Stimulated activated CD4-positive, alpha-beta T cell treated with anti-CD3 and anti-CD28 coated beads, Interleukin-1b, Interleukin-23, amount 100 ng/mL, for 48 hours (primary cell): ENCODE results near the gene CHP2.
"Not testable (repeated sequence)": the region's sequence is repeated elsewhere in the genome, so short reads cannot be mapped to it uniquely, and the experiment has no call there.

Source experiments
- DNase-seq: peaks from one replicate; pipeline ENCODE4 v3.0.0-alpha.2; 2020

Gene CHP2

DNA sequence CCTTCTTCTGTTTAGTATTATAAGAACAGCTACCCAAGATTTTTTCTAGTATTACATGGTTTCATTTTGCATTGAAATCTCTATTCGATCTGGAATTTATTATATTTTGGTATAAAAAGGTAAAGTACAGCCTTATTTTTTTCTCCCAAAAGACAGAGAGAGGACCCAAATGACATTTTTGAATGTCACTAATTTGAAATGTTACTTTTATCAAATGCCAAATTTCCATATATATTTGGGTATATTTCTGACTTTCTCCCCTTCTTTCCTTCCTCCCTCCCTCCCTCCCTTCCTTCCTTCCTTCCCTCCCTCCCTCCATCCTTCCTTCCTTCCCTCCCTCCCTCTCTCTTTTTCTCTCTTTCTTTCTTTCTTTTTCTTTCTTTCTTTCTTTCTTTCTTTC is 6.2 kb upstream of the CHP2 start:
- DNase-seq = no peak

DNA sequence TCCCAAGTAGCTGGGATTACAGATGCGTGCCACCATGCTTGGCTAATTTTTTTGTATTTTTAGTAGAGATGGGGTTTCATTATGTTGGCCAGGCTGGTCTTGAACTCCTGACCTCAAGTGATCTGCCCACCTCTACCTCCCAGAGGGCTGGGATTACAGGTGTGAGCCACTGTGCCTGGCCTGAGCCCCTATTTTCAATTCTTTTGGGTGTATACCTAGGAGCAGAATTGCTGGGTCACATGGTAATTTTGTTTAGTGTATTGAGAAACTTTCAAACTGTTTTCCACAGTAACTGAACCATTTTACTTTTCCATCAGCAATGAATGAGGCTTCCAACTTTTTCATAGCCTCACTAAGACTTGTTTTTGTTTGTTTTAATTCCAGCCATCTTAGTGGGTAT is 3.8 kb upstream of the CHP2 start:
- DNase-seq = not testable (repeated sequence)

DNA sequence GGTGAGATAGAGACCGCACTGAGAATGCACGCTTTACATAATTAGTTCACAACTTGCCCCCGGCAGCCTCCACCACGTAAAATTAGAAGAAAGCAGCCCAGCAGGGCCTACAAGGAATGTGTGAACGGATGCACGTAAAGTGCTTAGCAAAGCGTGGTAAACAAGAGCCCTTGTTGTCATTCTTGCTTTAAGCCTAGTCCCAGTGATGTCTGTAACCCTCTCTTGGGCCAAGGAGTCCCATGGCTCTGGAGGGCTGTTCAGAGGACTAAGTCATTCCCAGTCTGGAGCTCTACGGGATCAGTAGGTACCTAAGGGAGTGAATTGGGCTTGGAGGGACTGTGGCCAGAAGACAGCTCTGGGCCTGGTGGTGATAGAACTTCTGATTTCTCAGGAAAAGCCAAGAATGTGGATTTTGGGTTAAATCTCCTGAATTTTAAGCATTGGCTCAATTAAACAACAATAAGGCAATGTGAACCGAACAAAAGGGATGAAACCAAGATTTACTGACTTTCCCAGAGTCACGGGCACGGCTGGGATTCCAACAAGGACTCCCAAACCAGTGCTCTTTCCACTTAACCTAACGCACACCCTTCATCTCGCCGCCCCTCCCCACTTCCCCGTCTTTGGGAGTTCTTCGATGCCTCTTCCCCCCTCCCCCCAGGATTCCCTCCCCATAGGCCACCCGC is 775 bp upstream of the CHP2 start:
- DNase-seq = no peak

DNA sequence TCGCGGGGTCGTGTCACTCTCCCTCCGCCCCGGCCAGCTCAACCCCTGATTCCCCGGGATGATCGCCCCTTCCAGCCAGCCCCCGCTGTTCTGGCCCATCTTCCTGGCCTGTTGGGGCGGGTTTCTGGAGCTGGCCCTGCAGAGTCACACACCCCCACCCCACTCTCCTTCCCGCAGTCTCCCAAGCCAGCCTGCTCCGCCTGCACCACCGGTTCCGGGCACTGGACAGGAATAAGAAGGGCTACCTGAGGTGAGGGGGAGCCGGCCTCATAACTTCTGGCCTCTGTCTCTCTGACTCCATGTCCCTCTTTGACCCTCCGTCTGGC is 621 bp downstream of the CHP2 start:
- DNase-seq = no peak

DNA sequence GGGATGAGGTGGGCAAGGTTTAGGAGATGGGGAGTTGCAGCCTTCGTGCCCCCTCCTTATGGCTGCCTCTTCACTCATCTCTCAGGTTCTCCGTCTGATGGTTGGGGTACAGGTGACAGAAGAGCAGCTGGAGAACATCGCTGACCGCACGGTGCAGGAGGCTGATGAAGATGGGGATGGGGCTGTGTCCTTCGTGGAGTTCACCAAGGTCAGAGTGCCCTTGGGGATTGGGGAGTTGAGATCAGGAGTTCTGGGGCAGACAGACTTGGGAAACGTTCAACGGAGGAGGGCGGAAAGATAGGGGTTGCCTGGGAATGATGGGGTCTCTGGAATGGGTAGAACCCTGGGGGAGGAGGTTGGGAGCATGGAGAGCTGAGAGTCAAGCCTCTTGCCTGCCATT is 2.3 kb downstream of the CHP2 start:
- no peak for DNase-seq

DNA sequence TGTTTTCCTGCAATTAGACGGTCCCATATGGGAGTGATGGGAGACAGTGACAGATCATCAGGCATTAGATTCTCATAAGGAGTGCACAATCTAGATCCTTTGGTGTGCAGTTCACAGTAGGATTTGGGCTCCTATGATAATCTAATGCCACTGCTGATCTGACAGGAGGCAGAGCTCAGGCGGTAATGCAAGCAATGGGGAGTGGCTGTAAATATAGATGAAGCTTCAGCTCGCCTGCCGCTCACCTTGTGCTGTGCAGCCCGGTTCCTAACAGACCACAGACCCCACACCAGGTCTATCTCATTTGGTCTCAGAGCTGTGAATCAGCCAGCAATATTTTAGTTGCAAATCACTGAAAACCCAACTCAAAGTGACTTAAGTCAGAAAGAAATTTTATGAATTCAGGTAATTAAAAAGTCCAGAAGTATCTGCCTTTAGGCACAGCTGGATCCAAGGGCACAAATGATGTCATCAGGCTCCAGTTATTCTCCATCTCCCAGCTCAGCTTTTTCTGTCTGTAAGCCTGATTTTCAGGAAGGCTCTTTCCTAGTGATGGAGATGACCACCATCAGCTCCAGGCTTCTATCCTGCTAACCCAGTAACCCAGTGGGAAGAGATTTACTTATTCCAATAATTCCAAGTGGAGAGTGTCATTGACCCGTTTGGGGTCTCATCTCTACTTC is 3.3 kb downstream of the CHP2 start:
- DNase-seq = no peak

DNA sequence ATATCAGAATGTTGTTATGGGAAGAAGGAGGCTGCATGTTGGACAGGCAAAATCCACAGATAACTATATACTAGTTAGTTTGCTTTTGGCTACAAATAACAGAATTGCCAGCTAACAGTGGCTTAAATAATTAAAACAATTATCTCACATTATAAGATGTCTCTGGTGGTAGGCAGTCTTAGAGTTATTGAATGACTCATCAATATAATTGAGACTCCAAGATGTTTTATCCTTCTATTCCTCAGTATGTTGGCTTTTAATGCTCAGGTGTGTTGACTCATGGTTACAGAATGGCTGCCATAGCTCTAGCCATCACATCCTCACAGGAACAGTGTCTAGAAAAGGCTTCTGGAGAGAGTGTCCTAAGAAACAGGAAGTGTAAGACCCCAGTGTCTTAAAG is 11.1 kb downstream of the CHP2 start:
- no peak for DNase-seq

DNA sequence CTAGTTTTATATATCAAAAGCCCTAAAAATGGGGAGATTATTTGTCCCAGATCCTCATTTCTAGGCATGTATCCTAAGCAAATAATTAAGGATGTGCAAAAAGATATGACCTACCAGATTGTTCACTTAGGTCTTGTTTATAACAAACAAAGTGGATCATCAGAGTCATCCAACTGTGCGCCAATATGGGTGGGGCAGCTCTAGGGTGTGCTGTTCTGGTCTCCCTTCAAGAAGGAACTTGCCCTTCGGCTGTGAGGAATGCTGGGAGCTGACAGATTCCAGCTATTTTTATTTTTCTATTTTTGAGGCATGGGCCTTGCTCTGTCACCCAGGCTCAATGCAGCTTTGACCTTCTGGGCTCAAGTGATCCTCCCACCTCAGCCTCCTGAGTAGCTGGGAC is 13.8 kb downstream of the CHP2 start:
- no peak for DNase-seq

DNA sequence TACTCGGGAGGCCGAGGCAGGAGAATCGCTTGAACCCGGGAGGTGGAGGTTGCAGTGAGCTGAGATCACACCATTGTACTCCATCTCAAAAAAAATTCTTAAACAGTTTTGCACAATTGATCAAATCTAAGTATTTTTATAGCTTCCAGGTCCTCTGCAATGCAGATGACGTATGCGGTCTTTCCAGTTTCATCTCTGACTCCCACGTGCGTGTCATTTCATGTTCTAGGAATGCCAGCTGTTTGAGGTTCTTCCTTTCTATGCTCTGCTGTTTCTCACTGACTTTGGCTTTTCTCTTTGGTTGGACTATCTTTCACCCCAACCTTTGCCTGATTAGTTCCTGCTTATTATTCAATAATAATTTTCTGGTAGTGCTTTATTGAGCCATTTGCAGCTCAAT is 16.2 kb downstream of the CHP2 start:
- no peak for DNase-seq

DNA sequence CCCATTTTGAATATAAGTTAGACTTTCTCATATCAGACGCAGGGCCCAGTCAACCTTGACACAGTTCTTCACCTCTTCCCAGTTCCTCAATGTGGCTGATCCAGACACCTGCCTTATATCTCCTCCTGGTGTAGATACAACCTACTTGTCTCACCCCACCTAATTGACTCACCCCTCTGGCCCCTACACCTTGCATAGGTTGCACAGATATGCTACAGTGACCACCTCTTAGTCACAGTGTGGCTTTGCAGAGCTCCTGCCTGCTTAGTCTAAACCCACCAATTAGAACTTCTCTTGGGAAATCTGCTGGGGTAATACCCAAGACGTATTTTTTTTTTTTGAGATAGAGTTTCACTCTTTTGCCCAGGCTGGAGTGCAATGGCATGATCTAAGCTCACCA is 16.8 kb downstream of the CHP2 start:
- no peak for DNase-seq

DNA sequence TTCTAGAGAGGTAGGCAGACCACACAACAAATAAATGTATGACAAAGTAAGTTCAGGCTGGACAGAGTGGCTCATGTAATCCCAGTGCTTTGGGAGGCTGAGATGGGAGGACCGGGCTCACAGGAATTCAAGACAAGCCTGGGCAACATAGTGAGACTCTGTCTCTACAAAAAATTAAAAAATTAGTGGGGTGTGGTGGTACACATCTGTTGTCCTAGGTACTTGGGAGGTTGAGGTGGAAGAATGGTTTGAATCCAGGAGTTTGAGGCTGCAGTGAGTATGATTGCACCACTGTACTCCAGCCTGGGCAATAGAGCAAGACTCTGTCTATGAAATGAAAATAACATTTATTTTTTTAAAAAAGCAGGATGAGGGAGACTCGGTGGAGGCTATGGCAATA is 18.5 kb downstream of the CHP2 start:
- no peak for DNase-seq

DNA sequence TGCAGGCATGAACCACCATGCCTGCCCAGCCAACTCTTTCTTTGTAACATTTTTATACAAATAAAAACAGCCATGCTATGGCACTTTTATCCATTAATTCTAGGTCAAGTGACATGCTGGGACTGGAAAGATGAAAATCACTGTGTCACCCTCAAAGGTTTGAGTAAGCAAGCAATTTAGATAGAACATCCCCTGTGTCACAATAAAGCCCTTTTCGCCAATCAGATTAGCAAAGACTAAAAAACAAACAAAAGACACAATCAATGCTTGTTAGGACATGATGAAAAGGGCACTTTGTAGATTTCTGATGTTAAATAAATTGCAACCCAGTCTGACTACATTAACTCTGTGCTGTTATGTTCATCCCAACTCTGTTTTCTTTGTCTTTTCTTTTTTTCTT is 26.4 kb downstream of the CHP2 start:
- DNase-seq = no peak

DNA sequence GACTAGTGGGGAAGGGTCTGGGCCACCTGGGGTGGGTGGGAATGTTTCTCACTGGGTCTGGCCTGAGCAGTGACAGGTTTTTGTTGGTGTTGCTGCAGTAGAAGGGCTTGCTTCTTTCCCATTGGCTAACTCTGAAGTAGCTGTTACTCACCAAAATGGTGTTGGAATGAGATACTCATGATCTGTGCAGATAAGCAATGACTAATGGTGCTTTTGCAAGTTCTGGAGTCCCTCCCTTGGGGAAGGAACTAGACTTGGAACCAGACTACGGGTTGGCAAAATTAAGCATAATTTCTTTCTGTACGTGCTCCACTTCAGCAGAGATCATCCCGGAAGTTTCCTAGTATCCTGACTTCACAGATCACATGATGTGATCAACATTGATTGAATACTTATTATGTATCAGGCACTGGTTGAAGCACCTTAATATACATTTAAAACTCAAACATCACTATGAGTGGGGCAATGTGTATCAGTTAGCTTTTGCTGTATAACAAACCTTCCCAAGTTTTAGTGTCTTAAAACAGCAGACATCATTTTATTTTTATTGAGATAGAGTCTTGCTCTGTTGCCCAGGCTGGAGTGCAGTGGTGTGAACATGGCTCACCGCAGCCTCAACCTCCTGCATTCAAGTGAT is 30.1 kb downstream of the CHP2 start:
- DNase-seq = no peak

DNA sequence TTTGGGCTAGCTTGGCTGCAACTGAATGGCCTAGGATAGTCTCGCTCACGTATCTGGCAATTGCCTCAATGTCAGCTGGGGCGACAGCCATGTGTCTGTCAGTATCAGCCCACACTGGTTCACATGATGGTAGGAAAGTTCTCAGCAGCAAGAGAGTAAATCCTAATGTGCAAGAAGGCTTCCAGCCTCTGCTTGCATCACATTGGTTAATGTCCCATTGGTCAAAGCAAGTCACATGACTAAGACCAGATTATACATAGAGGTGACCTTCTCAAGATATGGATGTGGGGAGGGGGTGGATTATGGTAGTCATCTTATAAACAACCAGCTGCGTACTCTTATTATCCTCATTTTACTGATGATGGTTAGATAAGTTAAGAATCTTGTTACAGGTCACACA is 31.0 kb downstream of the CHP2 start:
- no peak for DNase-seq

DNA sequence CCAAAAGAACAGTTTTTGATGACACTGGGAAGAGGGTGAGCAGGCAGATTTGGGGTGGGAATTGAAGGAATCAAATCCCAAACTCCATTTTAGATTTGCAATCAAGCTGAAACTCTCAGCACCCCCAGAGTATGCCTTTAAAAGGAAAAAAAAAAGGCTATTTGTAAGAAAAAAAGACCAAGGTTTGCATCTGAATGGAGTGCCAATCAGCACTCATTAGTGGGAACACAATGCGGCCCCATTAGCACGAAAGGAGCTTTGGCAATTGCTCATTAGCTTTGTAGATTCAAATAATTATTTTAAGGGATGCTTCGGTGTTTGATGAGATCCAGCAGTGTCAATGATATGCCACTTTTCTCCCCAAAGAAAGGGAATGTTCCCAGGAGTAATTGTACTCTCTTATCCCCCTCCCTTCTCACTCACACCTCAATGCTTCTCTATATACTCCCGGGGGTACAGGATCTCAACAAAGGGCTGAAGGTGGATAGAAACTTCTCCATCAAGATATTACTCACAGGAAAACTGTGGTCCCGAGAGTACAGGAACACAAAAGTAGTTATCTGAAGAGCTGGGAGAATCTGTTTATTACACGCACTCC is 32.2 kb downstream of the CHP2 start:
- no peak for DNase-seq

DNA sequence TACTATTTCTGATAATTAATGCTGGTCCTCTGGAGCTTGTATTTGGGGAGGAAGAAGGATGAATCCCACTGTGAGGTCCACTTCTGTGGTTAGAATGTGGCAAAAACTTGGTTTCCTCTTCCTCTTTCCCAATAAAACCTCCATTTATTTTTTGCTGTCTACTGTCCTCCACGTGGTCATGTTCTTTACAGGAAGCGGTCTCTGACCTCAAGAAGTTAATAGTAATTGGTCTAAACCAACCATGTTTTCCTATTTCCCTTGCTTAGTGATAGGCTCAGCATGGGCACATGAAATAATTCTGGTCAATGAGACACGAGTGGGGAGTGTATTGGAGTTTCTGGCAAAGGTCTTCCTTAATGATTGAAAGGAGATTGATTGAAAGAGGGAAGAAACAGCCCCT is 33.9 kb downstream of the CHP2 start:
- no peak for DNase-seq

DNA sequence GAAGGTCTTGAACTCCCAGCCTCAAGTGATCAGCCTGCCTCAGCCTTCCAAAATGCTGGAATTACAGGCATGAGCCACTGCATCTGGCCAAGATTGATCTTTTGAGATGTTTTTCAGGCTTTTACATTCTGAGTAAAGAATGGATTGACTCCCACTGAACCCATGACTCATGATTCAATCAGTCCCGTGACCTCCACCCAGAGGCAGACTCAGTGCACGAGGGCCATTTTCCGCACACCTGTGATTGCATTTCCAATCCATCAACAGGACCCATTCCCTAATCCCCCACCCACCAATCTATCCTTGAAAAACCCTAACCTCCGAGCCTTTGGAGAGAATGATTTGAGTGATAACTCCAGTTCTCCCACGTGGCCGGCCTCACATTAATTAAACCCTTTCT is 40.6 kb downstream of the CHP2 start:
- no peak for DNase-seq

DNA sequence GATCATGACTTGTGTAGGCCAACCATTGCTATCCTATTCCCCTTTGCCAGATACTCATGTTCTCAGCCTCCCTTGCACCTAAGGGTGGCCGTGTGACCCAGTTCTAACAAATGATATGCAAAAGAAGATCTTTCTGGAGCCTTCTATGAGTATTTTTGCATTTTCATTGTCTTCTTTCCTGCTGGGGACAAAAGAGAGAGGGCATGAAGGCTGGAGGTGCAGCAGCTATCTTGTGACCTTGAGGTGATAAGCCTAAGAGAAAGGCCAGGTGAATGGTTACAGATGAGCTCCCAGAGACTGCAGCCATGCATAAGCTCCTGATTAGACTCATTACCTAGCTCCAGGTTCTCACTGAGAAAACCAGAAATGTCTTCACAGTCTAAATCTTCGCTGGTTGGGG is 42.1 kb downstream of the CHP2 start:
- no peak for DNase-seq

DNA sequence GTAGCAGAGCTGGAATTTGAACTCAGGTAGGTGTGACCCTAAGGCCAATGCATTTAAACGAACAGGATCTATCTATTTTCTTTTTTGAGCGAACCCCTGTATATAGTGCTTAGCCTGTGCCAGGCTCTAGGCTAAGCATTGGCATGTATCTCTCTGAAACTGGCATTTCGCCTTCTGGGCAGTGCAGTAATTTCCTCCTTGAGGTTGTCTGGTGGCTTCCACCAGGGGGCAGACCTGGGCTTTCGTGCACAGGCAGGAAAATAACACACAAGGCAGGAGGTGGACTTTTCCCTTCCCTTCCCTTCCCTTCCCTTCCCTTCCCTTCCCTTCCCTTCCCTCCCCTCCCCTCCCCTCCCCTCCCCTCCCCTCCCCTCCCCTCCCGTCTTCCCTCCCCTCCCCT is 46.6 kb downstream of the CHP2 start:
- DNase-seq = peak; percentile 70

DNA sequence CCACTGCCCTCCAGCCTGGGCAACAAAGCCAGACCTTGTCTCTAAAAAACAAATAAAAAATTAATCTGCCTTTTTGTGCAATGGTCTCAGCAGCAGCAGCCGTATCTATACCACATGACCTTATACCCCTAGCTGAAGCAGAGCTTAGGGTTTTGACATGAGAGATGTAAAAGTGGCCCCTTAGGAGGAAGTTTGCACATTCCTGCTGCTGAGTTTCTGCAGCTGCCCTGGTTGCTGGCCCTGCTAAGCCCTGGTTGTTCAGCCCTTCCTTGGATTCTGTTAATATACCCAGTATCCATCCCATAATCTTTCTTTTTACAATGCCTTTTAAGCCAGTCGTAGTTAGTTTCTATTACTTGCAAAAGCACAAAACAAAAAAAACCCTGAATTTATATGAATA is 48.0 kb downstream of the CHP2 start:
- no peak for DNase-seq

DNA sequence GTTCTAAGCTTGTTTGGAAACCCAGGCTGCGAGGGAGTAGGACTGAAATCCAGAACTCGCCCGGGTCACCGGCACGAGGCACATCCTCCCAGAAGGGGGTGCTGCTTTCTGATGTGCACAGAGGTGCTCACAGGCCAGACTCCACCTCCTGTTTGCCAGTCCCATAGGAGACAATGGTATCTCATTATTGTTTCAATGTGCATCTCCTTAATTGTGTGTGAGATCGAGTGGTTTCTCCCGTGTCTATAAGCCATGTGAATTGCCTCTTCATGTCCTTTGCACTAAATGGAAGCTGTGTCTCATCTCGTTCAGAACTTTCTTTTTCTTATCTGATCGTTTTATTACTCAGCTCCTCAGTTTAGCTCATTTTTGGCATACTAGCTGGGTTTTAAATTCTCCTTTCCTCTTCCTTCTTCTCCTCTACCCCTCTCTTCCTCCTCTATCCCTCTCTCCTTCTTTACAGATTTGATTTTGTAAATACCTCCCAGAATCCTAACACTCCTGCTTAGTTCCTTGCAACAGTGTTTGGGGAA is 48.8 kb downstream of the CHP2 start:
- peak; percentile 65 for DNase-seq

DNA sequence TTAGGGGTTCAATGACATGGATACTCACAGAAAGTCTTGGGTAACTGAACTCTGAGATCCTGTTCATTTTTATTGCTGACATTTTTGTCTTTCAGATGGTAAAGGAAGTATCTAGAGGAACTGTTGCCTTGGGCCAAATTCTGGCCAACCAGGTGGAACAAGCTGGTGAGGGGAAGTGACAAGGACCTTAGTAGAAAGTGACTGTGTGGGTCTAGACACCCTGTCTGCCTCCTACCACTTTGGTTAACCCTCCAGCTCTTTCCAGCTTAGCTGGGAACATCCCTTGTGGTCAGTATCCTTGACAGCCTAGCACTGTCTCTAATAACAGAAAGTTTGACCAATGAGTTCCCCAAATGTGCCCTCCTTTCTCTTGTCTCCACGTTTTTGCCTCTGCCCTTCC is 52.2 kb downstream of the CHP2 start:
- no peak for DNase-seq
